Anterior cingulate cortex (tissue), 58 donors: ENCODE measurements around the gene OGFOD3.

ENCODE experiments used
- DNase-seq, 58 donors: peaks; one replicate each; lab custom pipeline; 2025; lab: John Stamatoyannopoulos, UW

The OGFOD3 gene

GRCh38 chr17:82449131-82449882 lies 30.9 kb upstream of the OGFOD3 start:
- no peak for DNase-seq

GRCh38 chr17:82447876-82448275 lies 29.5 kb upstream of the OGFOD3 start:
- DNase-seq = no peak

- no peak for DNase-seq
Measured at GRCh38 chr17:82446649-82447048, 28.3 kb upstream of the OGFOD3 start.

GRCh38 chr17:82446124-82446523 lies 27.7 kb upstream of the OGFOD3 start:
- no peak for DNase-seq

- no peak for DNase-seq
Measured at GRCh38 chr17:82445542-82445941, 27.2 kb upstream of the OGFOD3 start.

- peak in 11 of 58 donors; percentile 16 to 62 (median 26) for DNase-seq
Measured at GRCh38 chr17:82444941-82445521, 26.6 kb upstream of the OGFOD3 start.

GRCh38 chr17:82444284-82444893 lies 26.0 kb upstream of the OGFOD3 start:
- no peak for DNase-seq

- DNase-seq = peak in 9 of 58 donors; percentile 20 to 65 (median 38)
Measured at GRCh38 chr17:82443465-82444283, 25.3 kb upstream of the OGFOD3 start.

GRCh38 chr17:82442643-82443464 lies 24.5 kb upstream of the OGFOD3 start:
- no peak for DNase-seq

- DNase-seq = no peak
Measured at GRCh38 chr17:82441691-82442487, 23.5 kb upstream of the OGFOD3 start.

GRCh38 chr17:82440991-82441627 lies 22.7 kb upstream of the OGFOD3 start:
- DNase-seq = peak in 1 of 58 donors; percentile 12

- peak in 2 of 58 donors; percentile 19 to 40 for DNase-seq
Measured at GRCh38 chr17:82440469-82440981, 22.1 kb upstream of the OGFOD3 start.

GRCh38 chr17:82439829-82440365 lies 21.5 kb upstream of the OGFOD3 start:
- no peak for DNase-seq

- no peak for DNase-seq
Measured at GRCh38 chr17:82439194-82439828, 20.9 kb upstream of the OGFOD3 start.

- DNase-seq = no peak
Measured at GRCh38 chr17:82438401-82439193, 20.2 kb upstream of the OGFOD3 start.

GRCh38 chr17:82437325-82437668 lies 18.9 kb upstream of the OGFOD3 start:
- DNase-seq = no peak
